ENCODE data around the gene SGF29. TPM values are rescaled to one million over a fixed set of nuclear protein-coding genes. Genes with fewer than 3 reads are reported as not detected.

SGF29 gene
- total RNA-seq, 6 experiments from 2014 or later = 14.5 to 17.9 (median 15.4) TPM

DNA sequence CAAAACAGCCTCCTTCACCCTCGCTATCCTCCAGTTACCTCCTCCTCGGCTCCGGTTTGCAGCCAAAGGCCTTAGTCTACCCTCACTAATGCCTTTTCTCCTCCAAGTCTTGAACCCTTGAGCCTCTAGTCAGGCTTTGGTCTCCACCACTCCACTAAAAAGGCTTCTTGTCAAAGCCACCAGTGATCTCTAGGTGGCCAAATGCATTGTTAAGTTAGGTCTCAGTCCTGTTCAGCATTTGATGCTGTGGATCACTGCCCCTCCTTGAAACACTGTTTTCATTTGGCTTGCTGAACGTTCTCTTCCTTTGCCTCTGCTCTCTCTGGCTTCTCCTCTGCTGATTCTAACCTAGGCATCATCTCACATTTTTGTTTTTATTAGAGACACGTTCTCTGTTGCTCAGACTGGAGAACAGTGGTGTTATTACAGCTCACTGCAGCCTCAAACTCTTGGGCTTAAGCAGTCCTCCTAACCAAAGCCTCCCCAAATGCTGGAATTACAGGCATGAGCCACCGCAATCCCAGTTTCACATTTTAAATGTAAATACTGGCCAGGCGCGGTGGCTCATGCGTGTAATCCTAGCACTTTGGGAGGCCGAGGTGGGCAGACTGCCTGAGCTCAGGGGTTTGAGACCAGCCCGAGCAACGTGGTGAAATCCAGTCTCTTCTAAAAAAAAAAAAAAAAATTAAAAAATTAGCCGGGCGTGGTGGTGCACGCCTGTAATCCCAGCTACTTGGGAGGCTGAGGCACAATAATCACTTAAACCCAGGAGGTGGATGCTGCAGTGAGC is 1.1 kb downstream of the SGF29 start:
- intact Hi-C loops (cut with DNase I) = loop anchor here in 1 of 2 donors (10.0 kb wide), 1 partner anchor 60 kb away; the partner anchor contains the start of genes APOBR and CLN3
- 81% methylated on average over 13 of the region's 15 CpGs for WGBS (ENCODE audit: insufficient coverage, low coverage, low lambda C conversion rate, missing lambda C conversion rate)
- no peaks in the 10 kb centered on the region for H3K27me3 ChIP-seq
- H3K9me3 ChIP-seq = no peaks in the 10 kb centered on the region
- ATAC-seq = no peak
- peaks cover 0 to 12% (median 4%) of the 10 kb centered on the region in 4 donors for H3K4me1 ChIP-seq
- H3K27ac ChIP-seq = no peak overlapping the region
- TF ChIP-seq, protein P1, sequence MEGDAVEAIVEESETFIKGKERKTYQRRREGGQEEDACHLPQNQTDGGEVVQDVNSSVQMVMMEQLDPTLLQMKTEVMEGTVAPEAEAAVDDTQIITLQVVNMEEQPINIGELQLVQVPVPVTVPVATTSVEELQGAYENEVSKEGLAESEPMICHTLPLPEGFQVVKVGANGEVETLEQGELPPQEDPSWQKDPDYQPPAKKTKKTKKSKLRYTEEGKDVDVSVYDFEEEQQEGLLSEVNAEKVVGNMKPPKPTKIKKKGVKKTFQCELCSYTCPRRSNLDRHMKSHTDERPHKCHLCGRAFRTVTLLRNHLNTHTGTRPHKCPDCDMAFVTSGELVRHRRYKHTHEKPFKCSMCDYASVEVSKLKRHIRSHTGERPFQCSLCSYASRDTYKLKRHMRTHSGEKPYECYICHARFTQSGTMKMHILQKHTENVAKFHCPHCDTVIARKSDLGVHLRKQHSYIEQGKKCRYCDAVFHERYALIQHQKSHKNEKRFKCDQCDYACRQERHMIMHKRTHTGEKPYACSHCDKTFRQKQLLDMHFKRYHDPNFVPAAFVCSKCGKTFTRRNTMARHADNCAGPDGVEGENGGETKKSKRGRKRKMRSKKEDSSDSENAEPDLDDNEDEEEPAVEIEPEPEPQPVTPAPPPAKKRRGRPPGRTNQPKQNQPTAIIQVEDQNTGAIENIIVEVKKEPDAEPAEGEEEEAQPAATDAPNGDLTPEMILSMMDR (IDR thresholded peaks at IDR 0.05) = no peak
- TF ChIP-seq POLR2A (IDR thresholded peaks at IDR 0.05) = no peak
- no peak for DNase-seq
- peak overlapping the region; percentile 51 to 85 (median 81) for H3K4me3 ChIP-seq
- H3K36me3 ChIP-seq = peaks cover 0 to 10% (median 0%) of the 10 kb centered on the region in 4 donors

DNA sequence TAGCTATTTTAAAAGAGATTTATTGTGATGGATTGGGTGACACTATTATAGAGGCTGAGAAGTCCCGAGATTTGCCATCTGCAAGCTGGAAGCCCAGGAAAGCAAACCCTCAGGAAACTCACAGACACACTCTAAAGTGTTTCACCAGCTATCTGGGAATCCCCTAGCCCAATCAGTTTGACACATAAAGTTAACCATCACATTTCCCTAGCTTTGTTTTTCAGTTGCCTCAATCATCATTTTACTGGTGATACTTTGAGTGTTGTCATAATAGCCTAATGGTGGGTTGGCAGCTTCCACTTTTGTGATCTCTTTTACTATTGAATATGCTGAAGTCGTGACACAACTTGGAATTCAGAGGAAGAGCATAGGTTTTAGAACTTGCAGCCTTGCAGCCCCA is 1.8 kb downstream of the SGF29 start:
- DNase-seq (no peak), ATAC-seq (no peak)
- intact Hi-C loops (cut with DNase I) = loop anchor here in 1 of 2 donors (10.0 kb wide), 1 partner anchor 61 kb away; the partner anchor contains the start of genes APOBR and CLN3
- Histone ChIP-seq H3K4me1 (peaks cover 0 to 12% (median 4%) of the 10 kb centered on the region in 4 donors), H3K9me3 (no peaks in the 10 kb centered on the region), H3K36me3 (peaks cover 0 to 10% (median 0%) of the 10 kb centered on the region in 4 donors), H3K27me3 (no peaks in the 10 kb centered on the region), H3K4me3 (no peak overlapping the region), H3K27ac (no peak overlapping the region)
- TF ChIP-seq POLR2A (IDR thresholded peaks at IDR 0.05) = no peak
- TF ChIP-seq, protein P1 (IDR thresholded peaks at IDR 0.05) = no peak
- 76% methylated on average over 2 of the region's 2 CpGs for WGBS (ENCODE audit: insufficient coverage, low coverage, low lambda C conversion rate, missing lambda C conversion rate)

DNA sequence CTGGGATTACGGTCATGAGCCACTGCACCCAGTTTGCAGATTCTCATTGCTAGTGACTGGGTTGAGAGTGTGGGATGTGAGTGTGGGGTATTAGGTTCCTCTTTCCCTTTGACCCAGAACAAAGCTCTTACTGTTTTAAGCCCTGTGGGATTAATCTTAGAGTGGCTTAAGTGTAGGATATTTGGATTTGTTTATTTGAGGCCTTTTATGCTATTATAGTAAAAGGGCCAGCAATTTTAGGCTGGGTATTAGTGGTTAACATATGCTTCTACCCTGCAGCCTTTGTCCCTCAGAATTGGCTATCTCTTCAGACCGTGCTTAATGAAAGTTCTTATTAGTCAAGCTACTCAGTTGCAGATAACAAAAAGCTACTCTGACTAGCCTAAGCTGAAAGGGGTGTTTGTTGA is 3.2 kb downstream of the SGF29 start:
- TF ChIP-seq, protein P1 (IDR thresholded peaks at IDR 0.05) = no peak
- TF ChIP-seq POLR2A (IDR thresholded peaks at IDR 0.05) = no peak
- H3K36me3 ChIP-seq = peaks cover 0 to 10% (median 0%) of the 10 kb centered on the region in 4 donors
- no peak overlapping the region for H3K4me3 ChIP-seq
- ATAC-seq (no peak), DNase-seq (no peak)
- WGBS (ENCODE audit: insufficient coverage, low coverage, low lambda C conversion rate, missing lambda C conversion rate) = 90% methylated on average over 2 of the region's 2 CpGs
- H3K27me3 ChIP-seq = no peaks in the 10 kb centered on the region
- no peaks in the 10 kb centered on the region for H3K9me3 ChIP-seq
- intact Hi-C loops (cut with DNase I) = loop anchor here in 1 of 2 donors (10.0 kb wide), 1 partner anchor 62 kb away; the partner anchor contains the start of genes APOBR and CLN3
- peaks cover 0 to 12% (median 6%) of the 10 kb centered on the region in 4 donors for H3K4me1 ChIP-seq
- H3K27ac ChIP-seq = no peak overlapping the region

DNA sequence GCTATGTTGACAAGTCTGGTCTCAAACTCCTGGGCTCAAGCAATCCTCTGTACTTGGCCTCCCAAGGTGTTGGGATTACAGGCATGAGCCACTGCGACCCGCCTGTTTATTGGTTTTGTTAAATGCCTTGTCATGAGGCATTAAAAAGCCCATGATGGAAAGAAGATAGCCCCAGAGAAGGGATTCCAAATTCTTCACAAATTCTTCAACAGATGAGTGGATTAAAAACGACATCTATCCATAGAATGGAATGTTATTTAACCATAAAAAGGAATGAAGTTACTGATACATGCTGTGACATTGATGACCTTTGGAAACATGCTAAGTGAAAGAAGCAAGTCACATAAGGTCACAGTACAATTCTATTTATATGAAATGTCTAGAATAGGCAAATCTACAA is 4.7 kb downstream of the SGF29 start:
- H3K4me3 ChIP-seq = no peak overlapping the region
- TF ChIP-seq POLR2A (IDR thresholded peaks at IDR 0.05) = no peak
- TF ChIP-seq, protein P1 (IDR thresholded peaks at IDR 0.05) = no peak
- intact Hi-C loops (cut with DNase I) = loop anchor here in 1 of 2 donors (10.0 kb wide), 1 partner anchor 64 kb away; the partner anchor contains the start of genes APOBR and CLN3
- ATAC-seq (no peak), DNase-seq (no peak)
- H3K36me3 ChIP-seq = peaks cover 0 to 10% (median 0%) of the 10 kb centered on the region in 4 donors
- WGBS (ENCODE audit: insufficient coverage, low coverage, low lambda C conversion rate, missing lambda C conversion rate) = 74% methylated on average over 3 of the region's 3 CpGs
- peaks cover 0 to 12% (median 4%) of the 10 kb centered on the region in 4 donors for H3K4me1 ChIP-seq
- H3K27me3 ChIP-seq = no peaks in the 10 kb centered on the region
- no peaks in the 10 kb centered on the region for H3K9me3 ChIP-seq
- H3K27ac ChIP-seq = no peak overlapping the region
